PFSK-1 (cell line): ENCODE measurements around the gene CGN.

Experiments
- POLR2AphosphoS5 ChIP-seq: IDR thresholded peaks from 2 replicates; pipeline ENCODE4 v1.6.1; 2012; ENCODE audit warnings: low read depth, mild to moderate bottlenecking, control low read depth, low read length, moderate library complexity
- REST ChIP-seq, 2 experiments: IDR thresholded peaks; 2 replicates each; pipeline versions ENCODE4 v1.6.1 to v1.8.0; 2011 to 2012; ENCODE audit warnings: low read depth in 2 of 2, low read length in 2 of 2, control low read depth in 1 of 2, inconsistent platforms in 1 of 2, mild to moderate bottlenecking in 1 of 2, moderate library complexity in 1 of 2; ENCODE audit not compliant: insufficient read depth in 1 of 2
- TAF1 ChIP-seq: IDR thresholded peaks from 2 replicates; pipeline ENCODE4 v1.6.1; 2012; ENCODE audit warnings: low read length, control low read depth, borderline replicate concordance; ENCODE audit not compliant: insufficient read depth

- no peak for TF ChIP-seq POLR2AphosphoS5
- TF ChIP-seq REST (IDR thresholded peaks at IDR 0.05; ENCODE audit: insufficient read depth in 1 of 2, low read depth in 2 of 2, low read length in 2 of 2), result no peak
- TF ChIP-seq TAF1, result no peak
Observed at GRCh38 chr1:151478923-151479322, 32.3 kb upstream of the CGN start.
